Measurements from ENCODE around the gene PGBD5.

Gene PGBD5

DNA sequence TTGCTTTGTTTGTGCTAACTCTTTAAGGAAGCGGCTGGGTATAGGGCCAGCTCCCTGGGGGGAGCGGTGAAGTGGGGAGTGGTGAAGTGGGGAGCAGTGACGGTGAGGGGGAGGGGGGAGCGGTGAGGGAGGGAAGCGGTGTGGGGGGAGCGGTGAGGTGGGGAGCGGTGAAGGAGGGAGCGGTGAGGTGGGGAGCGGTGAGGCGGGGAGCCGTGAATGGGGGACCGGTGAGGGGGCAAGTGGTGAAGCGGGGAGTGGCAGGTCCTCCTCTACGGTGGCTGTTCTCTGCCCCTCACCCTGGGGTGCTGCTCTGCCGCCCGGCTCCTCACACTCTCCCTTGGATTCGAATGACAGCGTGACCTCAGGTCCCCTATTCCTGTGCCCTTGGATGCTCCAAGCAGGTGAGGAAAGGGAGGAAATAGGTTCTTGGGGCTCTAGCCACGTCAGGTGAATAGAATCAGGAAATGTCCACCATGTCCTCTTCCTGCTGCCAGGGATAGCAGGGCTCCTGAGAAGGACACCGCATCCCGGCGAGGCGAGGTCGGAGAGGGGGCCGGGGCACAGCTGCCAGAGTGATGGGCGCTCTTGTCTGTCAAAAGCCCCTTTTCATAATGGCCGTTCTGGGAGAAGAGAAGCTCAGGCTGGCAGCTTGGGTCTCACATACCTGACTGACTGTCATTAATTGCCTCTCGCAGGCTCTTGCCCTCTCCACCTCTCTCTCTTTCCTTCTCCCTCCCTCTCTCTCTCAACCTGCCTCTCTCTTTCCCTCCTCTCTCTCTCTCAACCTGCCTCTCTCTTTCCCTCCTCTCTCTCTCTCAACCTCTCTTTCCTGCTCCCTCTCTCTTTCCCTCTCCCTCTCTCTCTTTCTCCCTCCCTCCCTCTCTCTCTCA is 134.2 kb downstream of the PGBD5 start:
- no peak for DNase-seq (ENCODE audit: low read depth)

GRCh38 chr1:230289350-230289644 is 136.8 kb downstream of the PGBD5 start:
- no peak for TF ChIP-seq CTCF (IDR thresholded peaks at IDR 0.05; ENCODE audit: control insufficient read depth, insufficient read depth, low read depth, low read length, missing control alignments)
- DNase-seq (ENCODE audit: low read depth), result no peak
- no peak overlapping the region for H3K4me3 ChIP-seq (ENCODE audit: control insufficient read depth, low read depth, low read length)

More for the DNA sequence above, 134.2 kb downstream of the PGBD5 start:
- no peak for TF ChIP-seq CTCF (IDR thresholded peaks at IDR 0.05; ENCODE audit: control insufficient read depth, insufficient read depth, low read depth, low read length, missing control alignments)
- H3K4me3 ChIP-seq (ENCODE audit: control insufficient read depth, low read depth, low read length), result no peak overlapping the region

DNA sequence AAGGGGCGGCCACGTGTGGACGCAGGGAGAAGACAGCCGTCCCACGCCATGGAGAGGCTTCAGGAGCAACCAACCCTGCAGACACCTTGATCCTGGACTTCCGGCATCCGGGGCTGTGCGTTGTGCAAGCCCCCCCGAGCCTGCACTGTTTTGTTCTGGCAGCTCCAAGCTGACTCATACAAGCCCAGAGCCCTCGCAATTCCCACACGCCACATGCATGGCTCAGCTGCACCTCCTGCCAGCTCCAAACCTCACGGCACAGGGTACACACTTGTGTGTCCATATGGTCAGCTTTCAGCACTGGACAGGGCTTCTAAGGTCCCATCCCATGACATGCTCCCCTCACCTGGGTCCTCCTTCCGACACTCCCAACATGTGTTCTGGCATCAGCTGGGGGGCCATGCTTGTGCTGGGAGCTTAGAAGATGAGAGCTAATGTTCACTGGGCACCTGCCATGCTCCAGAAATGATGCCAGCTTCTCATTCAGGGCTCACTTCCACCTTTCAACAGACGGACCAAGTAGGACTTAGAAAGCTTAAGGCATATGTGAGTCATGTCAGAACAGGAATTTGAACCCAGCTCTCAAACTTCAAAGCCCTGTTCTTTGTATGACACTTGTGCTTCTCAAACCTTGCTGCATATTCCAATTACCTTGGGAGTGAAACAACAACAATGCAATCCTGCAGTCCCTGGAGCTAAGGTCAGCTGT is 137.3 kb downstream of the PGBD5 start:
- H3K4me3 ChIP-seq (ENCODE audit: control insufficient read depth, low read depth, low read length), result no peak overlapping the region
- DNase-seq (ENCODE audit: low read depth), result no peak
- TF ChIP-seq CTCF (IDR thresholded peaks at IDR 0.05; ENCODE audit: control insufficient read depth, insufficient read depth, low read depth, low read length, missing control alignments), result no peak

- TF ChIP-seq CTCF (IDR thresholded peaks at IDR 0.05; ENCODE audit: control insufficient read depth, insufficient read depth, low read depth, low read length, missing control alignments), result no peak
- DNase-seq (ENCODE audit: low read depth), result no peak
- no peak overlapping the region for H3K4me3 ChIP-seq (ENCODE audit: control insufficient read depth, low read depth, low read length)
Observed at GRCh38 chr1:230287674-230288315, 138.3 kb downstream of the PGBD5 start.

GRCh38 chr1:230286890-230287269 is 139.3 kb downstream of the PGBD5 start:
- TF ChIP-seq CTCF (IDR thresholded peaks at IDR 0.05; ENCODE audit: control insufficient read depth, insufficient read depth, low read depth, low read length, missing control alignments), result no peak
- DNase-seq (ENCODE audit: low read depth), result no peak
- H3K4me3 ChIP-seq (ENCODE audit: control insufficient read depth, low read depth, low read length), result no peak overlapping the region

GRCh38 chr1:230286166-230286889 is 139.8 kb downstream of the PGBD5 start:
- no peak for TF ChIP-seq CTCF (IDR thresholded peaks at IDR 0.05; ENCODE audit: control insufficient read depth, insufficient read depth, low read depth, low read length, missing control alignments)
- no peak overlapping the region for H3K4me3 ChIP-seq (ENCODE audit: control insufficient read depth, low read depth, low read length)
- DNase-seq (ENCODE audit: low read depth), result no peak

Data from AG09309 (cell line).